ENCODE results near the gene SLC22A5. TPM values are rescaled to one million over a fixed set of nuclear protein-coding genes. Genes with fewer than 3 reads are reported as not detected.

The SLC22A5 gene
- total RNA-seq, 3 donors from 2014 or later (not counting 1 experiment from before 2014, with no cell fraction given) = 1.6 to 5.0 (median 3.9) TPM

DNA sequence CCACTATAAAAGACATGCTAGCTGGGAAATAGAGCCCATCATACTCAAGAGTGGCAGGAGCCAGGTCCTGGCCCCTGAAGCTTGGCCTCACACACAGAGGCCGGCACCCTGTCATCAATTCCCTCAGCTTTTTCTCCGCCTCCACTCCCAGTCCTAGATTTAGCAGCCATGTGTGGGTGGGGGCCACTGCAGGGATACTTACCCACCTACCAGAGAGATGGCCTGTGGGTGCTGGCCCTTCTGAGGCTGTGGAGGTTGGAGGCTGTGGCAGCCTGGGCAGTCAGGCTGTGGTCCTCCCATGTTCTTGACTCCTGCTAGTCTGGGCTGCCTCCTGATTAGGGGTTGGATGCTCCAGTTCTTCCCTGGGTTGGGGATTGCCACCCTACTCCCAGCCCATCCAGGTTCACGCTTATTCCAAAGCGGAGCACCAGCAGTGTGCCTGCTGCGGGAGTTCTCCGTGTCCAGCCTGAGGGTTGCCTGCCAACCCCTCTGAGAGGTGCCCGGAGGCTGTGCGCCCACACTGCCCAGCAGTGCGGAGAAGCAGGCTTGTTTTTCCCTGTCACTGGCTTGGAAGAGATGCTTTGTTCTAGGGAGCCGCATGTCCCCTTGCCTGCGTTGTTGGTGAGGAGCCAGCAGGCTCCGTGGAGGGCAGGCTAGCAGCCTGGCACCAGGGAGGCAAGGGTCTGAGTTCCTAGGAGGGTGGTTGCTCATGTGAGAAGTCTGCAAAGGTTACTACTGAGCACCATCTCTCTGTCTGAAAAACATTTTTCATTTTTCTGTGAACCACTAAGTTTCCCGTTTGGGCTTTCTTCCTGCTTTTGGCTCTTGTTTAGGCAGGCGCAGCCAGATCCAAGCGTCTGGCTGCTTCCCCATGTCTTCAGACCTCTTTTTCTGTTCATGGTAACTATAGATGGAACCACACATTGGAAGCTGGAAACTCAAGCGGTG, 7.5 kb downstream of the SLC22A5 start:
- intact Hi-C loops (cut with micrococcal nuclease) = no loop called here

DNA sequence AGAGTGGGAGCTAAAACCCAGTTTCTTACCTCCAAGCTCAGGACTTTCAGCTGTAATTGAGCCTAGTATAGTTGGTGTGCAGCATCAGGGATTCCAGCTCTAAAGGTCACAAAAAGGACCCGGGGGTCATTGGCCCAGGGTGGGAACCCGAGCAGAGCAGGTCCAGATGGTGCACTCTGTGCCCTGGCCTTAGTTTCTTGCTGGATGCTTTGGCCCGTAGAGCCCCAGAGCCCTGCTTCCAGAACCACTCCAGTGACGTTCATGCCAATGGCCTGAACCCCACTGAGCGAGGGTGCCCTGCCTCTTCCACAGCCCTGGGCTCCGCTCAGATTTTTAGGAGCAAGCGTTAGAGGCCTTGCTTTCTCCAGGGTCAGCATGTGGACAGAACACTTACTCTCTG, 8.2 kb downstream of the SLC22A5 start:
- H3K27ac ChIP-seq (ENCODE audit: low read length) = no peak overlapping the region
- no peak for DNase-seq
- H3K4me1 ChIP-seq (ENCODE audit: control insufficient read depth, insufficient read depth, low read length) = no peaks in the 10 kb centered on the region
- intact Hi-C loops (cut with micrococcal nuclease) = no loop called here
- Mint-ChIP-seq H3K27me3 (ENCODE audit: low read depth in 2 of 2) (peaks cover 0 to 9% of the 10 kb centered on the region in 2 donors), H3K27ac (no peak overlapping the region), H3K9me3 (no peaks in the 10 kb centered on the region), H3K4me3 (no peak overlapping the region), H3K36me3 (no peaks in the 10 kb centered on the region), H3K4me1 (no peaks in the 10 kb centered on the region)
- ATAC-seq = no peak
- 88% methylated on average over 7 of the region's 7 CpGs for WGBS (ENCODE audit: insufficient coverage)
- H3K9me3 ChIP-seq (ENCODE audit: control insufficient read depth, insufficient read depth, low read length) = no peaks in the 10 kb centered on the region
- no peaks in the 10 kb centered on the region for H3K36me3 ChIP-seq (ENCODE audit: control insufficient read depth, insufficient read depth, low read length)
- H3K4me3 ChIP-seq (ENCODE audit: low read length) = no peak overlapping the region
- TF ChIP-seq, protein P1, sequence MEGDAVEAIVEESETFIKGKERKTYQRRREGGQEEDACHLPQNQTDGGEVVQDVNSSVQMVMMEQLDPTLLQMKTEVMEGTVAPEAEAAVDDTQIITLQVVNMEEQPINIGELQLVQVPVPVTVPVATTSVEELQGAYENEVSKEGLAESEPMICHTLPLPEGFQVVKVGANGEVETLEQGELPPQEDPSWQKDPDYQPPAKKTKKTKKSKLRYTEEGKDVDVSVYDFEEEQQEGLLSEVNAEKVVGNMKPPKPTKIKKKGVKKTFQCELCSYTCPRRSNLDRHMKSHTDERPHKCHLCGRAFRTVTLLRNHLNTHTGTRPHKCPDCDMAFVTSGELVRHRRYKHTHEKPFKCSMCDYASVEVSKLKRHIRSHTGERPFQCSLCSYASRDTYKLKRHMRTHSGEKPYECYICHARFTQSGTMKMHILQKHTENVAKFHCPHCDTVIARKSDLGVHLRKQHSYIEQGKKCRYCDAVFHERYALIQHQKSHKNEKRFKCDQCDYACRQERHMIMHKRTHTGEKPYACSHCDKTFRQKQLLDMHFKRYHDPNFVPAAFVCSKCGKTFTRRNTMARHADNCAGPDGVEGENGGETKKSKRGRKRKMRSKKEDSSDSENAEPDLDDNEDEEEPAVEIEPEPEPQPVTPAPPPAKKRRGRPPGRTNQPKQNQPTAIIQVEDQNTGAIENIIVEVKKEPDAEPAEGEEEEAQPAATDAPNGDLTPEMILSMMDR (IDR thresholded peaks at IDR 0.05) = no peak
- no peaks in the 10 kb centered on the region for H3K27me3 ChIP-seq (ENCODE audit: control insufficient read depth, insufficient read depth, low read length)

More for the DNA sequence above, 7.5 kb downstream of the SLC22A5 start:
- peaks cover 0 to 9% of the 10 kb centered on the region in 2 donors for H3K27me3 Mint-ChIP-seq (ENCODE audit: low read depth in 2 of 2)
- TF ChIP-seq, protein P1 (IDR thresholded peaks at IDR 0.05) = no peak
- no peaks in the 10 kb centered on the region for H3K9me3 ChIP-seq (ENCODE audit: control insufficient read depth, insufficient read depth, low read length)
- peaks cover 0 to under 1% of the 10 kb centered on the region in 2 donors for H3K4me1 Mint-ChIP-seq
- WGBS (ENCODE audit: insufficient coverage) = 96% methylated on average over 13 of the region's 16 CpGs
- H3K4me1 ChIP-seq (ENCODE audit: control insufficient read depth, insufficient read depth, low read length) = no peaks in the 10 kb centered on the region
- no peaks in the 10 kb centered on the region for H3K36me3 ChIP-seq (ENCODE audit: control insufficient read depth, insufficient read depth, low read length)
- H3K27me3 ChIP-seq (ENCODE audit: control insufficient read depth, insufficient read depth, low read length) = no peaks in the 10 kb centered on the region
- H3K4me3 ChIP-seq (ENCODE audit: low read length) = no peak overlapping the region
- H3K4me3 Mint-ChIP-seq = no peak overlapping the region
- no peak overlapping the region for H3K27ac ChIP-seq (ENCODE audit: low read length)
- H3K9me3 Mint-ChIP-seq = no peaks in the 10 kb centered on the region
- DNase-seq = no peak
- ATAC-seq = no peak
- H3K36me3 Mint-ChIP-seq = no peaks in the 10 kb centered on the region
- no peak overlapping the region for H3K27ac Mint-ChIP-seq

DNA sequence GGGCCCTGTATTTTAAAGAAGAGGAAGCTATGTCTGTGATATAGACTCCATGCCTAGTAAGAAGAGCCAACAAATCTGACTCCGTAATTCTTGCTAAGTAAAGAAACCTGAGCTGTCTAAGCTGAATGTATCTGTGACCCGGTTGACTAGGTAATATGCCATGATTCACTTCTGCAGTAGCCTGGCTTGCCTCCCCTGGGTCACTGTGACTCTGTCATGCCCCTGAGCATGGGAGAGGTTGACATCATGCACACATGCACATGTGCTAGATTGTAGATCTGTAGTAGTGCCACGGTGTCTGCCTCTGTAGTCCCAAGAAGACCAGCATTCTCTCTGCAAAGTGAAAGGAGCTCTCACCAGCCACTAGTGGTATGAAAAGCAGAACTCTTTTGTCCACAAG, 9.1 kb downstream of the SLC22A5 start:
- no peaks in the 10 kb centered on the region for H3K9me3 Mint-ChIP-seq
- TF ChIP-seq, protein P1 (IDR thresholded peaks at IDR 0.05) = no peak
- no peaks in the 10 kb centered on the region for H3K27me3 ChIP-seq (ENCODE audit: control insufficient read depth, insufficient read depth, low read length)
- intact Hi-C loops (cut with micrococcal nuclease) = no loop called here
- ATAC-seq = no peak
- H3K4me1 Mint-ChIP-seq = no peaks in the 10 kb centered on the region
- H3K27ac ChIP-seq (ENCODE audit: low read length) = no peak overlapping the region
- H3K4me3 ChIP-seq (ENCODE audit: low read length) = no peak overlapping the region
- peaks cover 0 to 9% of the 10 kb centered on the region in 2 donors for H3K27me3 Mint-ChIP-seq (ENCODE audit: low read depth in 2 of 2)
- no peak for DNase-seq
- no peaks in the 10 kb centered on the region for H3K36me3 Mint-ChIP-seq
- no peaks in the 10 kb centered on the region for H3K4me1 ChIP-seq (ENCODE audit: control insufficient read depth, insufficient read depth, low read length)
- no peak overlapping the region for H3K27ac Mint-ChIP-seq
- H3K36me3 ChIP-seq (ENCODE audit: control insufficient read depth, insufficient read depth, low read length) = no peaks in the 10 kb centered on the region
- WGBS (ENCODE audit: insufficient coverage) = 88% methylated on average over 3 of the region's 3 CpGs
- no peak overlapping the region for H3K4me3 Mint-ChIP-seq
- H3K9me3 ChIP-seq (ENCODE audit: control insufficient read depth, insufficient read depth, low read length) = no peaks in the 10 kb centered on the region
